GM12872 (cell line): ENCODE results near the gene SH3BGRL3.

Experiments used
- TF ChIP-seq, protein P1 (sequence below): IDR thresholded peaks from 3 replicates; pipeline ENCODE4 v1.5.1; 2011; ENCODE audit warnings: low read depth, mild to moderate bottlenecking, low read length, moderate library complexity; ENCODE audit not compliant: insufficient read depth

Gene SH3BGRL3

DNA sequence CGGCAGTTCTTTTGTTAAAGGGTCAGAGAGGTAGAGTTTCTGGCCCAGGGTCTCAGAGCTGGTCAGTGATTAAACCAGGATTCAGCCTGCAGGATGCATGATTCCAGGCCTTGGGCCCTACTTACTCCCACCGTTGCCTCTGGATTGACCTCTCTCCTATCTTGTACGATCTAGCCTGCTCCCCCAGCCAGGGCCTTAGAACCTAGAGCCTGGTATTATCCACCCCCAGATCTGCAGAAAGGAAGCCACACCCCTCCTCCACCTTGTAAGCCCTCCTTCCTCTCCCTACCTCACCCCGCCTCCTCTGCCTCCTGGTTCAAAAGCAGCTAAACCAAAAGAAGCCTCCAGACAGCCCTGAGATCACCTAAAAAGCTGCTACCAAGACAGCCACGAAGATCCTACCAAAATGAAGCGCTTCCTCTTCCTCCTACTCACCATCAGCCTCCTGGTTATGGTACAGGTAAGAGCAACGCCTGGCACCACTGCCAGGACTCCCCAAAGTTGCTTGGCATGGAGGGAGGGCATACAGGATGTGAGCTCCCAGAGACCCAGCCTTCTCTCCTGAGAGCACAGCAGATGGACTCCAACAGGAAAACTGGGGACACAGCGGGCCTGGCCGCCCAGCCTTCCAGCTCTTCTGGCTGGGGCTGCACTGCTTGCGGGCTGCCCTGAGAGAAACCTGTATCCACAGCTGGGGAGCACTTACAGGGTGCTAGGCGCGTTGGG lies 37.9 kb downstream of the SH3BGRL3 start, which contains the start of gene CD52:
Gene CD52 (plus strand): TSS at position 347 of the 726 bp plus-strand sequence. CDS start 60 bp downstream, at position 407.
- TF ChIP-seq, protein P1, sequence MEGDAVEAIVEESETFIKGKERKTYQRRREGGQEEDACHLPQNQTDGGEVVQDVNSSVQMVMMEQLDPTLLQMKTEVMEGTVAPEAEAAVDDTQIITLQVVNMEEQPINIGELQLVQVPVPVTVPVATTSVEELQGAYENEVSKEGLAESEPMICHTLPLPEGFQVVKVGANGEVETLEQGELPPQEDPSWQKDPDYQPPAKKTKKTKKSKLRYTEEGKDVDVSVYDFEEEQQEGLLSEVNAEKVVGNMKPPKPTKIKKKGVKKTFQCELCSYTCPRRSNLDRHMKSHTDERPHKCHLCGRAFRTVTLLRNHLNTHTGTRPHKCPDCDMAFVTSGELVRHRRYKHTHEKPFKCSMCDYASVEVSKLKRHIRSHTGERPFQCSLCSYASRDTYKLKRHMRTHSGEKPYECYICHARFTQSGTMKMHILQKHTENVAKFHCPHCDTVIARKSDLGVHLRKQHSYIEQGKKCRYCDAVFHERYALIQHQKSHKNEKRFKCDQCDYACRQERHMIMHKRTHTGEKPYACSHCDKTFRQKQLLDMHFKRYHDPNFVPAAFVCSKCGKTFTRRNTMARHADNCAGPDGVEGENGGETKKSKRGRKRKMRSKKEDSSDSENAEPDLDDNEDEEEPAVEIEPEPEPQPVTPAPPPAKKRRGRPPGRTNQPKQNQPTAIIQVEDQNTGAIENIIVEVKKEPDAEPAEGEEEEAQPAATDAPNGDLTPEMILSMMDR: no peak

GRCh38 chr1:26318338-26319064 lies 38.6 kb downstream of the SH3BGRL3 start:
- TF ChIP-seq, protein P1: no peak

GRCh38 chr1:26320896-26321295 lies 41.0 kb downstream of the SH3BGRL3 start:
- TF ChIP-seq, protein P1: no peak

DNA sequence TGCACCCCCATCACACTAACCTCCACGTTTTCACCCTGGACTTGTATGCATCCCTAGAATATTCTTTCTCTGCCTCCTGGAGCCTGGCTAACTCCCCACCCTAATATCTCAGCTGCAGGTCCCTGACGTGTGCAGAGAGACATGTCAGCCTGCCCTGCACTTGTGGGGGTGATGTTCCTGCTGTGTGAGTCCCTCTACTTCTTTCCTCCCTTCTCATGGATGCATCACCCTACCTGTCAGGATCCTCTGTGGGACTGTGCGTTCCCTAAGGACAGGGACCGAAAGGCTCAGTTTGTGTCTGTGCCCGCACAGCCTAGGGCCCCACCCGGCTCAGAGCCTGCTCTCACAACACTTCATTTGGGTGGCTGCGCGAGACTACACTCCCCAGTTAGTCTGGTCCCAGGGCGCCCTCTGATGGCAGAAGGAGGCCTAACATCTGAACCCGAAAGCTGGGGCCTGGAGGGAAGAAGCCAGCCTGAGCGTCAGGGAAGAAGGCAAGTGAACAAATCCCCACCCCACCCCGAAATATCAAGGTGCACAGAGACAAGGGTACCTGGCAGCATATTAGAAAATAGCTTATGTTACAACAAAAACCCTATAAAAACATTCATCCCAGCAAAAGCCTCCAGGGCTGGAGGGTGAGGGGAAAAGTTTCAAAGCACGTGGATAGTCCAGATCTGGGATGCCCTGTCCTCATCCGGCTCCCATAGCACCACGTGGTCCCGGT lies 41.6 kb downstream of the SH3BGRL3 start:
- TF ChIP-seq, protein P1: peak; percentile 92

GRCh38 chr1:26322042-26322331 lies 42.1 kb downstream of the SH3BGRL3 start:
- TF ChIP-seq, protein P1: no peak

DNA sequence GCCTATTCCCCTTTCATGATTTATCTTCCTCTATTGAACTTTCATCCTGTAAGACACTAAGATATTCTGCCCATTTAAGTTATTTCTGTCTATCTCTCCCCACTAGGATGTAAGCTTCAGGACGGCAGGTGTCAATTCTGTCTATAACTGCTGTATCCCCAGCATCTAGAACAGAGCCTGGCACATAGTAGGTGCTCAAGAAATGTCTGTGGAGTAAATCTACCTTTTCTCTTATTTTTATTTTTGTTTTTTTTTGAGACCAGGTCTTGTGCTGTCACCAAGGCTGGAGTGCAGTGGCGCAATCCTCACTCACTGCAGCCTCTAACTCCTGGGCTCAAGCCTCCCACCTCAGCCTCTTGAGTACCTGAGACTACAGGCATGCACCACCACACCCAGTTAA lies 43.5 kb downstream of the SH3BGRL3 start:
- TF ChIP-seq, protein P1: no peak

DNA sequence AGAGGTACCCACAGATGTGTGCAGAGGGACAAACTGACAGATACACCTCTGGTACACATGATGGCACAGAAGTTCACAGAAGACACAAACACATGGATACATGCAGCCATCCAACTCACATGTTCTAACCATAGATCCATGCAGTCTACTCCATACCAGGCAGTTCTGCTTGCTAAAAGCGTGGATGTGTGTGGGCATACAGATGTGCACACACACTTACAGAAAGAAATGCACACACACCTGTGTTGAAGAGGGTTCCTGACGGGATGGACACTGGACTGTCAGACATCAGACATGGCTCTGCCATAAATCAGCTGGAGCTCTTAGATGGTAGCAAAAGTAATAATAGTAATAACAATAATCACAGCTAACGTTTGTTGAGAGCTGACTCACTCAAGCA lies 44.7 kb downstream of the SH3BGRL3 start:
- TF ChIP-seq, protein P1: no peak
